Caco-2 (cell line): ENCODE data around the gene NOL8. TPM values are rescaled to one million over a fixed set of nuclear protein-coding genes. Genes with fewer than 3 reads are reported as not detected.
A peak's percentile ranks its signal among the peaks of the same experiment; 100 is the strongest.

Experiments used
- BruUV-seq: library from RNA; stranded (reverse); fragments of 400-500 nt; replicated peaks from 2 replicates; lab custom pipeline; 2021; lab: Mats Ljungman, UMichigan
- CTCF ChIA-PET: fragments of 300-600 bp; sonication (Branson Sonifier 250); formaldehyde crosslinking; loops from one replicate; lab custom pipeline; 2022; ENCODE audit warnings: antibody characterized with exemption; lab: Charles Lee
- POLR2A ChIA-PET: fragments of 300-600 bp; sonication (Branson Sonifier 250); formaldehyde crosslinking; loops from one replicate; lab custom pipeline; 2022; ENCODE audit warnings: antibody characterized with exemption; lab: Charles Lee
- DNase-seq, 2 experiments: peaks; one replicate each; pipeline versions ENCODE4 v3.0.0 to v3.0.0-alpha.2; 2020 to 2022
- H3K27me3 ChIP-seq: replicated peaks from 2 replicates; pipeline ENCODE4 v1.6.0; 2011; ENCODE audit warnings: low read length; ENCODE audit not compliant: control insufficient read depth, insufficient read depth
- H3K36me3 ChIP-seq: 2 replicates; pipeline ENCODE4 v1.5.1; 2011; ENCODE audit warnings: low read length; ENCODE audit not compliant: control insufficient read depth, insufficient read depth
- H3K4me1 ChIP-seq: fragments of 250-450 bp; sonication (Bioruptor Pico); 2 replicates; pipeline ENCODE4 v1.5.1; 2020; ENCODE audit warnings: mild to moderate bottlenecking
- H3K4me3 ChIP-seq: 2 replicates; pipeline ENCODE4 v1.5.1; 2011; ENCODE audit warnings: low read depth, mild to moderate bottlenecking, control low read depth, low read length
- H3K9me3 ChIP-seq: fragments of 250-450 bp; sonication (Bioruptor Pico); 2 replicates; pipeline ENCODE4 v1.5.1; 2020; ENCODE audit warnings: mild to moderate bottlenecking, moderate library complexity
- H3K27ac Mint-ChIP-seq: one replicate; pipeline ENCODE4 v1.8.0; 2022; ENCODE audit warnings: mixed read lengths; ENCODE audit not compliant: unreplicated experiment
- H3K27me3 Mint-ChIP-seq: one replicate; pipeline ENCODE4 v1.8.0; 2022; ENCODE audit warnings: mixed read lengths; ENCODE audit not compliant: insufficient read depth, unreplicated experiment
- H3K36me3 Mint-ChIP-seq: one replicate; pipeline ENCODE4 v1.8.0; 2022; ENCODE audit warnings: mild to moderate bottlenecking, mixed read lengths; ENCODE audit not compliant: insufficient read depth, unreplicated experiment
- H3K4me1 Mint-ChIP-seq: one replicate; pipeline ENCODE4 v1.8.0; 2022; ENCODE audit warnings: low read depth, mixed read lengths; ENCODE audit not compliant: unreplicated experiment
- H3K4me3 Mint-ChIP-seq: one replicate; pipeline ENCODE4 v1.8.0; 2022; ENCODE audit warnings: mild to moderate bottlenecking, moderate library complexity, mixed read lengths; ENCODE audit not compliant: unreplicated experiment
- H3K9me3 Mint-ChIP-seq: one replicate; pipeline ENCODE4 v1.8.0; 2022; ENCODE audit warnings: mixed read lengths; ENCODE audit not compliant: unreplicated experiment
- CTCF ChIP-seq, 2 experiments: fragments of 200-600 bp in 1 of 2; IDR thresholded peaks; 1 replicate in 1 of 2; 2 replicates in 1 of 2; pipeline versions ENCODE4 v1.5.1 to v1.8.0; 2011 to 2022; ENCODE audit warnings: antibody characterized with exemption in 1 of 2, control low read depth in 1 of 2, inconsistent platforms in 1 of 2, low read depth in 1 of 2, low read length in 1 of 2, mild to moderate bottlenecking in 1 of 2, moderate library complexity in 1 of 2; ENCODE audit not compliant: insufficient read depth in 1 of 2, severe bottlenecking in 1 of 2, unreplicated experiment in 1 of 2
- intact Hi-C: fragments of 100-400 bp; cut with micrococcal nuclease; formaldehyde crosslinking; loops from one replicate; pipeline ENCODE4 v1.10.0; 2022; ENCODE audit not compliant: unreplicated experiment
- microRNA-seq: library from miRNA; unstranded; fragments of <30 nt; microRNA quantifications from one replicate; pipeline ENCODE4 v1.2.0, GENCODE V29; 2022
- total RNA-seq: library from RNA; stranded (reverse); gene quantifications from 2 replicates; pipeline ENCODE4 v1.2.3, GENCODE V29; 2022

NOL8 gene
- total RNA-seq, 1 experiment from 2014 or later = 29.4 TPM

GRCh38 chr9:92254381-92255337, 70.5 kb downstream of the NOL8 start:
- H3K9me3 ChIP-seq = no peaks in the 10 kb centered on the region
- CTCF ChIA-PET = no interaction called here

GRCh38 chr9:92253656-92254055, 71.5 kb downstream of the NOL8 start:
- H3K4me1 Mint-ChIP-seq = no peaks in the 10 kb centered on the region
- H3K36me3 Mint-ChIP-seq = peaks cover 72% of the 10 kb centered on the region
- no peak overlapping the region for H3K4me3 Mint-ChIP-seq
- BruUV-seq = no TSS peak
- CTCF ChIA-PET = no interaction called here
- H3K27me3 Mint-ChIP-seq = no peaks in the 10 kb centered on the region
- Histone ChIP-seq H3K9me3 (no peaks in the 10 kb centered on the region), H3K4me3 (no peak overlapping the region), H3K36me3 (no peaks in the 10 kb centered on the region; the same call in none of the 2 replicates), H3K4me1 (no peaks in the 10 kb centered on the region), H3K27me3 (no peaks in the 10 kb centered on the region)
- DNase-seq = no peak
- intact Hi-C loops = no loop called here
- POLR2A ChIA-PET = no interaction called here
- H3K27ac Mint-ChIP-seq = no peak overlapping the region
- no peak for TF ChIP-seq CTCF (IDR thresholded peaks at IDR 0.05; ENCODE audit: insufficient read depth in 1 of 2, low read depth in 1 of 2, low read length in 1 of 2, severe bottlenecking in 1 of 2, unreplicated experiment in 1 of 2)
- no peaks in the 10 kb centered on the region for H3K9me3 Mint-ChIP-seq

More at GRCh38 chr9:92254381-92255337, 70.5 kb downstream of the NOL8 start:
- TF ChIP-seq CTCF (IDR thresholded peaks at IDR 0.05; ENCODE audit: insufficient read depth in 1 of 2, low read depth in 1 of 2, low read length in 1 of 2, severe bottlenecking in 1 of 2, unreplicated experiment in 1 of 2) = no peak
- Mint-ChIP-seq H3K4me3 (no peak overlapping the region), H3K4me1 (no peaks in the 10 kb centered on the region), H3K36me3 (peaks cover 70% of the 10 kb centered on the region), H3K9me3 (no peaks in the 10 kb centered on the region), H3K27ac (no peak overlapping the region), H3K27me3 (no peaks in the 10 kb centered on the region)
- Histone ChIP-seq H3K4me3 (no peak overlapping the region), H3K4me1 (no peaks in the 10 kb centered on the region), H3K36me3 (no peaks in the 10 kb centered on the region; the same call in none of the 2 replicates), H3K27me3 (no peaks in the 10 kb centered on the region)
- intact Hi-C loops = no loop called here
- no TSS peak for BruUV-seq
- DNase-seq = no peak
- POLR2A ChIA-PET = no interaction called here

GRCh38 chr9:92247981-92248380, 77.2 kb downstream of the NOL8 start:
- CTCF ChIA-PET = no interaction called here
- Histone ChIP-seq H3K36me3 (no peaks in the 10 kb centered on the region; the same call in 1 of the 2 replicates), H3K4me3 (no peak overlapping the region), H3K9me3 (no peaks in the 10 kb centered on the region), H3K27me3 (no peaks in the 10 kb centered on the region), H3K4me1 (no peaks in the 10 kb centered on the region)
- no peaks in the 10 kb centered on the region for H3K4me1 Mint-ChIP-seq
- H3K27ac Mint-ChIP-seq = no peak overlapping the region
- peak in 1 of 2 experiments; percentile 5 for DNase-seq
- POLR2A ChIA-PET = no interaction called here
- no peaks in the 10 kb centered on the region for H3K9me3 Mint-ChIP-seq
- BruUV-seq = no TSS peak
- H3K27me3 Mint-ChIP-seq = no peaks in the 10 kb centered on the region
- TF ChIP-seq CTCF (IDR thresholded peaks at IDR 0.05; ENCODE audit: insufficient read depth in 1 of 2, low read depth in 1 of 2, low read length in 1 of 2, severe bottlenecking in 1 of 2, unreplicated experiment in 1 of 2) = no peak
- peaks cover 90% of the 10 kb centered on the region for H3K36me3 Mint-ChIP-seq
- no peak overlapping the region for H3K4me3 Mint-ChIP-seq
- intact Hi-C loops = no loop called here

Small RNAs within 50 kb of the gene (microRNA-seq; reads per million reads assigned to microRNA genes)
- 1.7 reads per million for gene MIR3651

Other genes with a start within 250 kb of the NOL8 start
- gene SPTLC1, start 209.9 kb downstream of the NOL8 start, total RNA-seq = 43.6 and 46.0 TPM in 2 replicates
- 127 and 138 TPM in 2 replicates for gene IARS1, start 31.7 kb downstream of the NOL8 start, total RNA-seq
- gene CENPP, start 603 bp upstream of the NOL8 start, total RNA-seq = 7.6 and 7.8 TPM in 2 replicates
- not detected in 2 replicates for gene OGN, start 79.2 kb upstream of the NOL8 start, total RNA-seq
- not detected in 2 replicates for gene OMD, start 99.1 kb upstream of the NOL8 start, total RNA-seq
- not detected in 2 replicates for gene ASPN, start 157.2 kb upstream of the NOL8 start, total RNA-seq
- gene ECM2, start 210.6 kb upstream of the NOL8 start, total RNA-seq = not detected in 2 replicates